ENCODE data around the gene IPO13.

- TF ChIP-seq TAF1 (IDR thresholded peaks at IDR 0.05; ENCODE audit: low read depth, low read length), result no peak
- TF ChIP-seq POLR2AphosphoS5 (IDR thresholded peaks at IDR 0.05; ENCODE audit: low read depth, low read length), result no peak
- TF ChIP-seq POLR2A (IDR thresholded peaks at IDR 0.05; ENCODE audit: low read depth, low read length), result no peak
- no peak for TF ChIP-seq PAX5 (IDR thresholded peaks at IDR 0.05; ENCODE audit: insufficient read depth, low read length, severe bottlenecking)
Measured at GRCh38 chr1:43934101-43934985, 12.4 kb upstream of the IPO13 start.

Measured in GM12891 (cell line).